CD4-positive, alpha-beta memory T cell (primary cell): ENCODE results near the gene NLRP4. TPM values are rescaled to one million over a fixed set of nuclear protein-coding genes. Genes with fewer than 3 reads are reported as not detected.

Experiments used
- CTCF ChIA-PET: fragments of 350-600 bp; sonication (Branson Sonifier 250); formaldehyde crosslinking; loops from one replicate; lab custom pipeline; 2021; ENCODE audit warnings: inconsistent platforms; ENCODE audit not compliant: partially characterized antibody; lab: Charles Lee
- POLR2A ChIA-PET: fragments of 350-600 bp; sonication (Branson Sonifier 250); formaldehyde crosslinking; loops from one replicate; lab custom pipeline; 2021; ENCODE audit not compliant: partially characterized antibody; lab: Charles Lee
- DNase-seq, 5 donors: peaks; one replicate each; pipeline versions ENCODE4 v3.0.0 to v3.0.0-alpha.2; 2020 to 2022; ENCODE audit warnings: mixed read lengths in 1 of 5
- H3K27ac ChIP-seq: one replicate; pipeline ENCODE4 v1.7.0; 2013; ENCODE audit warnings: low read depth, low read length
- H3K27me3 ChIP-seq: 2 replicates; pipeline ENCODE4 v1.7.0; 2013; ENCODE audit warnings: mild to moderate bottlenecking, low read length, moderate library complexity; ENCODE audit not compliant: insufficient read depth
- H3K36me3 ChIP-seq: 2 replicates; pipeline ENCODE4 v1.7.0; 2013; ENCODE audit warnings: mild to moderate bottlenecking, low read length, moderate library complexity; ENCODE audit not compliant: insufficient read depth
- H3K4me1 ChIP-seq: 2 replicates; pipeline ENCODE4 v1.7.0; 2013; ENCODE audit warnings: mild to moderate bottlenecking, low read length, moderate library complexity; ENCODE audit not compliant: insufficient read depth
- H3K4me3 ChIP-seq, 2 donors: one replicate each; pipeline ENCODE4 v1.7.0; 2013; ENCODE audit warnings: low read length in 2 of 2, mild to moderate bottlenecking in 1 of 2
- H3K9me3 ChIP-seq, 2 donors: one replicate each; pipeline ENCODE4 v1.7.0; 2013; ENCODE audit warnings: low read length in 2 of 2, control low read depth in 1 of 2; ENCODE audit not compliant: control insufficient read depth in 1 of 2
- H3K27ac Mint-ChIP-seq, 7 donors: one replicate each; pipeline ENCODE4 v1.8.0; 2020 to 2021; ENCODE audit warnings: mixed read lengths in 7 of 7, mild to moderate bottlenecking in 6 of 7, inconsistent platforms in 3 of 7, moderate library complexity in 3 of 7
- H3K27me3 Mint-ChIP-seq, 2 donors: one replicate each; pipeline ENCODE4 v1.8.0; 2020 to 2021; ENCODE audit warnings: mixed read lengths in 2 of 2
- H3K36me3 Mint-ChIP-seq, 2 donors: one replicate each; pipeline ENCODE4 v1.8.0; 2020 to 2021; ENCODE audit warnings: mixed read lengths in 2 of 2, inconsistent platforms in 1 of 2, mild to moderate bottlenecking in 1 of 2
- H3K4me1 Mint-ChIP-seq, 4 donors: one replicate each; pipeline ENCODE4 v1.8.0; 2020 to 2021; ENCODE audit warnings: mixed read lengths in 4 of 4, mild to moderate bottlenecking in 1 of 4
- H3K4me3 Mint-ChIP-seq, 8 donors: one replicate each; pipeline ENCODE4 v1.8.0; 2020 to 2021; ENCODE audit warnings: mixed read lengths in 8 of 8, mild to moderate bottlenecking in 7 of 8, moderate library complexity in 6 of 8, inconsistent platforms in 3 of 8
- H3K9me3 Mint-ChIP-seq, 8 donors: one replicate each; pipeline ENCODE4 v1.8.0; 2020 to 2021; ENCODE audit warnings: mixed read lengths in 8 of 8, mild to moderate bottlenecking in 5 of 8, inconsistent platforms in 3 of 8, moderate library complexity in 1 of 8
- intact Hi-C: fragments of 100-400 bp; cut with micrococcal nuclease; formaldehyde crosslinking; loops from one replicate; pipeline ENCODE4 v1.15.1; 2023
- polyA plus RNA-seq, 2 donors: library from polyadenylated mRNA; unstranded; fragments of 300-500 nt; fragmentation: Illumina TruSeq; gene quantifications; one replicate each; pipeline ENCODE4 v1.2.3, GENCODE V29; 2021
- total RNA-seq, 2 experiments: library from RNA; stranded (reverse); gene quantifications; one replicate each; pipeline ENCODE4 v1.2.3, GENCODE V29; 2021

The NLRP4 gene
- total and polyA plus RNA-seq, 4 experiments from 2014 or later, result not detected

GRCh38 chr19:55812449-55812848, 23.9 kb upstream of the NLRP4 start:
- peaks cover 12 to 13% of the 10 kb centered on the region in 2 donors for H3K27me3 Mint-ChIP-seq

GRCh38 chr19:55813906-55814305, 22.4 kb upstream of the NLRP4 start:
- Mint-ChIP-seq H3K4me1 (peaks cover 0 to 7% (median under 1%) of the 10 kb centered on the region in 4 donors), H3K9me3 (peaks cover 0 to 5% (median under 1%) of the 10 kb centered on the region in 8 donors), H3K4me3 (no peak overlapping the region), H3K27ac (no peak overlapping the region), H3K27me3 (peaks cover 12 to 19% of the 10 kb centered on the region in 2 donors), H3K36me3 (no peaks in the 10 kb centered on the region)
- Histone ChIP-seq H3K4me3 (no peak overlapping the region), H3K4me1 (no peaks in the 10 kb centered on the region), H3K27ac (no peak overlapping the region), H3K36me3 (no peaks in the 10 kb centered on the region), H3K27me3 (no peaks in the 10 kb centered on the region), H3K9me3 (no peaks in the 10 kb centered on the region)
- intact Hi-C loops, result no loop called here
- CTCF ChIA-PET, result no interaction called here
- POLR2A ChIA-PET, result no interaction called here
- DNase-seq, result no peak

More at GRCh38 chr19:55812449-55812848, 23.9 kb upstream of the NLRP4 start:
- intact Hi-C loops, result no loop called here
- Histone ChIP-seq H3K9me3 (no peaks in the 10 kb centered on the region), H3K27me3 (no peaks in the 10 kb centered on the region), H3K36me3 (no peaks in the 10 kb centered on the region), H3K27ac (no peak overlapping the region), H3K4me3 (no peak overlapping the region), H3K4me1 (no peaks in the 10 kb centered on the region)
- DNase-seq, result no peak
- ChIA-PET CTCF (no interaction called here), POLR2A (no interaction called here)
- Mint-ChIP-seq H3K9me3 (peaks cover 0 to 6% (median 2%) of the 10 kb centered on the region in 8 donors), H3K27ac (no peak overlapping the region), H3K36me3 (no peaks in the 10 kb centered on the region), H3K4me3 (no peak overlapping the region), H3K4me1 (peaks cover 0 to 7% (median under 1%) of the 10 kb centered on the region in 4 donors)

GRCh38 chr19:55820037-55820436, 16.3 kb upstream of the NLRP4 start:
- ChIA-PET CTCF (no interaction called here), POLR2A (no interaction called here)
- Histone ChIP-seq H3K36me3 (no peaks in the 10 kb centered on the region), H3K4me3 (no peak overlapping the region), H3K4me1 (no peaks in the 10 kb centered on the region), H3K27me3 (no peaks in the 10 kb centered on the region), H3K27ac (no peak overlapping the region), H3K9me3 (no peaks in the 10 kb centered on the region)
- Mint-ChIP-seq H3K9me3 (peaks cover 0 to 13% (median 4%) of the 10 kb centered on the region in 8 donors), H3K27ac (no peak overlapping the region), H3K27me3 (peaks cover 8 to 19% of the 10 kb centered on the region in 2 donors), H3K4me1 (no peaks in the 10 kb centered on the region), H3K36me3 (no peaks in the 10 kb centered on the region), H3K4me3 (no peak overlapping the region)
- intact Hi-C loops, result no loop called here
- DNase-seq, result no peak

GRCh38 chr19:55830656-55831055, 5.7 kb upstream of the NLRP4 start:
- no peak for DNase-seq
- H3K4me3 Mint-ChIP-seq, result no peak overlapping the region
- no peaks in the 10 kb centered on the region for H3K36me3 Mint-ChIP-seq
- Histone ChIP-seq H3K4me1 (no peaks in the 10 kb centered on the region), H3K4me3 (no peak overlapping the region), H3K36me3 (no peaks in the 10 kb centered on the region), H3K27ac (no peak overlapping the region), H3K9me3 (no peaks in the 10 kb centered on the region), H3K27me3 (no peaks in the 10 kb centered on the region)
- intact Hi-C loops, result no loop called here
- no peaks in the 10 kb centered on the region for H3K27me3 Mint-ChIP-seq
- ChIA-PET POLR2A (no interaction called here), CTCF (no interaction called here)
- H3K27ac Mint-ChIP-seq, result no peak overlapping the region
- peaks cover 0 to 8% (median 0%) of the 10 kb centered on the region in 8 donors for H3K9me3 Mint-ChIP-seq
- H3K4me1 Mint-ChIP-seq, result no peaks in the 10 kb centered on the region

- Histone ChIP-seq H3K36me3 (no peaks in the 10 kb centered on the region), H3K4me1 (no peaks in the 10 kb centered on the region), H3K27ac (no peak within 1 kb of the TSS), H3K9me3 (no peaks in the 10 kb centered on the region), H3K4me3 (no peak within 1 kb of the TSS), H3K27me3 (no peaks in the 10 kb centered on the region)
- H3K27me3 Mint-ChIP-seq, result no peaks in the 10 kb centered on the region
- CTCF ChIA-PET, result no interaction called here
- no peaks in the 10 kb centered on the region for H3K36me3 Mint-ChIP-seq
- intact Hi-C loops, result no loop called here
- POLR2A ChIA-PET, result no interaction called here
- no peak within 1 kb of the TSS for H3K27ac Mint-ChIP-seq
- no peaks in the 10 kb centered on the region for H3K4me1 Mint-ChIP-seq
- DNase-seq, result no peak
- no peak within 1 kb of the TSS for H3K4me3 Mint-ChIP-seq
- H3K9me3 Mint-ChIP-seq, result peaks cover 0 to 11% (median 3%) of the 10 kb centered on the region in 8 donors
Observed at GRCh38 chr19:55831846-55832245, 4.5 kb upstream of the NLRP4 start, which contains the start of gene NLRP11. Gene NLRP11 (minus strand): TSS chr19:55831999. CDS start chr19:55818174, 13,825 bp downstream.

GRCh38 chr19:55832676-55833075, 3.7 kb upstream of the NLRP4 start:
- intact Hi-C loops, result no loop called here
- Mint-ChIP-seq H3K27ac (no peak overlapping the region), H3K27me3 (no peaks in the 10 kb centered on the region), H3K4me3 (no peak overlapping the region), H3K4me1 (no peaks in the 10 kb centered on the region), H3K9me3 (peaks cover 0 to 13% (median 4%) of the 10 kb centered on the region in 8 donors), H3K36me3 (no peaks in the 10 kb centered on the region)
- no peaks in the 10 kb centered on the region for H3K27me3 ChIP-seq
- H3K36me3 ChIP-seq, result no peaks in the 10 kb centered on the region
- no peaks in the 10 kb centered on the region for H3K4me1 ChIP-seq
- no peak overlapping the region for H3K4me3 ChIP-seq
- ChIA-PET POLR2A (no interaction called here), CTCF (no interaction called here)
- no peak for DNase-seq
- H3K27ac ChIP-seq, result no peak overlapping the region
- H3K9me3 ChIP-seq, result no peaks in the 10 kb centered on the region

- no peak overlapping the region for H3K4me3 ChIP-seq
- H3K27me3 Mint-ChIP-seq, result peaks cover 0 to 2% of the 10 kb centered on the region in 2 donors
- peaks cover 0 to 25% (median 10%) of the 10 kb centered on the region in 8 donors for H3K9me3 Mint-ChIP-seq
- no peaks in the 10 kb centered on the region for H3K36me3 ChIP-seq
- POLR2A ChIA-PET, result no interaction called here
- intact Hi-C loops, result no loop called here
- no peaks in the 10 kb centered on the region for H3K4me1 ChIP-seq
- no peaks in the 10 kb centered on the region for H3K36me3 Mint-ChIP-seq
- H3K4me3 Mint-ChIP-seq, result no peak overlapping the region
- H3K27ac Mint-ChIP-seq, result no peak overlapping the region
- DNase-seq, result no peak
- H3K9me3 ChIP-seq, result no peaks in the 10 kb centered on the region
- no peak overlapping the region for H3K27ac ChIP-seq
- H3K4me1 Mint-ChIP-seq, result no peaks in the 10 kb centered on the region
- CTCF ChIA-PET, result no interaction called here
- no peaks in the 10 kb centered on the region for H3K27me3 ChIP-seq
Observed at GRCh38 chr19:55838251-55838650, 1.9 kb downstream of the NLRP4 start.

- Mint-ChIP-seq H3K9me3 (peaks cover 0 to 26% (median 12%) of the 10 kb centered on the region in 8 donors), H3K36me3 (no peaks in the 10 kb centered on the region), H3K4me1 (no peaks in the 10 kb centered on the region), H3K4me3 (no peak overlapping the region), H3K27me3 (peaks cover 0 to 2% of the 10 kb centered on the region in 2 donors), H3K27ac (no peak overlapping the region)
- intact Hi-C loops, result no loop called here
- Histone ChIP-seq H3K9me3 (no peaks in the 10 kb centered on the region), H3K4me1 (no peaks in the 10 kb centered on the region), H3K27ac (no peak overlapping the region), H3K36me3 (no peaks in the 10 kb centered on the region), H3K4me3 (no peak overlapping the region), H3K27me3 (no peaks in the 10 kb centered on the region)
- CTCF ChIA-PET, result no interaction called here
- DNase-seq, result no peak
- POLR2A ChIA-PET, result no interaction called here
Observed at GRCh38 chr19:55838906-55839305, 2.6 kb downstream of the NLRP4 start.
